Cerebellar nuclear complex (tissue), 1 donor: ENCODE measurements around the gene TUBA3E.
"Not testable (repeated sequence)": the region's sequence is repeated elsewhere in the genome, so short reads cannot be mapped to it uniquely, and the experiment has no call there.

Experiments
- DNase-seq, 2 experiments: peaks; one replicate each; lab custom pipeline; 2025; lab: John Stamatoyannopoulos, UW

The TUBA3E gene

DNA sequence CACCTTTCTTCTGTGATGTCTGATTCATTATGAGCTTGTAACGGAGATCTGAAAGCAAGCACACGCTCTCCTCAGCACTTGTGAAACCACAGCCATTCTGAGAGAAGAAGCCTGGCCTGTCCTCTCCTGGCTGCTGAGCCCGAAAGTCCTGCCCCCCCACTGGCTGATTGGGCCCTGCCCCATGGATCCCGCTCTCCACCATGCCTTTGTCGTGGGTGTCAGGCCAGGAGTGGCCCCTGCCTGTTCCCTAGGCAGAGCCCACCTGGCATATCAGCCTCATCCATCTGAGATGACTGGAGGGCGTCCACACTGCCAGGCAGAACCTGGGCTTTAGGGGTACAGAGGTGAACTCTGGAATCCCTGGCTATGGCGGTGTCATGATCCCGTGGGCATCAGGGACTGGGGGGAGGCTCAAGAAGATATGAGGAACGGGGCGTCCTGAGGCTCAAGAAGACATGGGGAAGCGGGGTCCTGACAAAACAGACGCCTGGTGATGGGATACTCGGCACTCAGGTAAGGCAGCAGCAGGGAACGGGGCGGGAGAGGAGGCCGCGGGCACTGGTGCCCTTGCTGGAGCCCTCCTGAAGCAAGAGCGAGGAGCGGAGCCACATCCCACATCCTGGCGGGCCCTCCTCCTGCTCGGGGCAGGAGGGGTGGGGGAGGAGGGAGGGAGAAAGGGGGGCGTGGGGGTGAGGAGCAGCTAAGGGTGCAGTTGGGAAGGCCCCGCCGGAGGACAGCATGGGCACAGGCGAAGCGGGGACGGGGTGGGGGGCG lies 54.8 kb downstream of the TUBA3E start:
- not testable (repeated sequence) for DNase-seq

- DNase-seq: not testable (repeated sequence)
Observed at GRCh38 chr2:130142396-130143265, 55.6 kb downstream of the TUBA3E start.
